ENCODE data around the gene SPEM2. TPM values are rescaled to one million over a fixed set of nuclear protein-coding genes. Genes with fewer than 3 reads are reported as not detected.

The SPEM2 gene
- total RNA-seq, 1 experiment from 2014 or later, result not detected

DNA sequence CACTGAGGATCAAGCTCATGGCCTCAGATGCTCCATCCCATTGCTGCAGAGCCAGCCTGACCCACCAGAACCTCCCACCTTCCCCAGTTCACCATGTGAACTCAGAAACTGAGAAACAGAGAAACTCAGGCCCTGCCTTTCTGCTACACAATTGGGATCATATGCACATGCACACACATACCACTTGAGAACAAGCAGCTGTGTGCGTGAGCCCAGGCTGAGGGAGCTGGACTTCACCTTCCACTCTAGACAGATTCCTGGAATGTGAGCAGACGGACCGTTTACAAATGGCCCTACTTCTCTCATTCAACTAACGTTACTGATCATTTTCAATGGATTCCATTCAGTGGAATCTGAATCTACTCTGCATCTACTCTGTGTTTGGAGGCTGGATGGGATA lies 1.7 kb upstream of the SPEM2 start:
- H3K79me2 ChIP-seq (ENCODE audit: low read length), result no peaks in the 10 kb centered on the region
- TF ChIP-seq EZH2phosphoT487 (IDR thresholded peaks at IDR 0.05; ENCODE audit: borderline replicate concordance, low read length) (no peak), EZH2 (IDR thresholded peaks at IDR 0.05; ENCODE audit: low read length, unreplicated experiment) (no peak)
- TF ChIP-seq, protein P1, sequence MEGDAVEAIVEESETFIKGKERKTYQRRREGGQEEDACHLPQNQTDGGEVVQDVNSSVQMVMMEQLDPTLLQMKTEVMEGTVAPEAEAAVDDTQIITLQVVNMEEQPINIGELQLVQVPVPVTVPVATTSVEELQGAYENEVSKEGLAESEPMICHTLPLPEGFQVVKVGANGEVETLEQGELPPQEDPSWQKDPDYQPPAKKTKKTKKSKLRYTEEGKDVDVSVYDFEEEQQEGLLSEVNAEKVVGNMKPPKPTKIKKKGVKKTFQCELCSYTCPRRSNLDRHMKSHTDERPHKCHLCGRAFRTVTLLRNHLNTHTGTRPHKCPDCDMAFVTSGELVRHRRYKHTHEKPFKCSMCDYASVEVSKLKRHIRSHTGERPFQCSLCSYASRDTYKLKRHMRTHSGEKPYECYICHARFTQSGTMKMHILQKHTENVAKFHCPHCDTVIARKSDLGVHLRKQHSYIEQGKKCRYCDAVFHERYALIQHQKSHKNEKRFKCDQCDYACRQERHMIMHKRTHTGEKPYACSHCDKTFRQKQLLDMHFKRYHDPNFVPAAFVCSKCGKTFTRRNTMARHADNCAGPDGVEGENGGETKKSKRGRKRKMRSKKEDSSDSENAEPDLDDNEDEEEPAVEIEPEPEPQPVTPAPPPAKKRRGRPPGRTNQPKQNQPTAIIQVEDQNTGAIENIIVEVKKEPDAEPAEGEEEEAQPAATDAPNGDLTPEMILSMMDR (conservative IDR thresholded peaks at IDR 0.05; ENCODE audit: low read depth, low read length), result no peak
- ChIA-PET CTCF (no interaction called here), POLR2A (ENCODE audit: unreplicated experiment) (no interaction called here)
- H3K9me2 ChIP-seq (replicated peaks; ENCODE audit: low read length), result no peaks in the 10 kb centered on the region
- H3K4me2 ChIP-seq (ENCODE audit: low read length), result no peak overlapping the region
- H3K4me1 ChIP-seq (ENCODE audit: insufficient read depth, low read length), result no peaks in the 10 kb centered on the region
- H3K9me3 ChIP-seq (ENCODE audit: low read length), result no peaks in the 10 kb centered on the region
- H3K36me3 ChIP-seq (ENCODE audit: low read depth, low read length), result no peaks in the 10 kb centered on the region
- intact Hi-C loops (cut with micrococcal nuclease), result no loop called here
- DNase-seq (no peak), ATAC-seq (no peak)
- no peak overlapping the region for H3K4me3 ChIP-seq (ENCODE audit: low read length)
- no peaks in the 10 kb centered on the region for H4K20me1 ChIP-seq (ENCODE audit: low read length)
- no peaks in the 10 kb centered on the region for H3K27me3 ChIP-seq (ENCODE audit: low read length)
- no peak overlapping the region for H2AFZ ChIP-seq (ENCODE audit: low read length)
- BruUV-seq (replicated peaks), result no TSS peak
- no peak overlapping the region for H3K9ac ChIP-seq (ENCODE audit: low read length)
- H3F3A ChIP-seq (ENCODE audit: low read length, unreplicated experiment), result no peaks in the 10 kb centered on the region
- no peak overlapping the region for H3K27ac ChIP-seq (ENCODE audit: low read length)

DNA sequence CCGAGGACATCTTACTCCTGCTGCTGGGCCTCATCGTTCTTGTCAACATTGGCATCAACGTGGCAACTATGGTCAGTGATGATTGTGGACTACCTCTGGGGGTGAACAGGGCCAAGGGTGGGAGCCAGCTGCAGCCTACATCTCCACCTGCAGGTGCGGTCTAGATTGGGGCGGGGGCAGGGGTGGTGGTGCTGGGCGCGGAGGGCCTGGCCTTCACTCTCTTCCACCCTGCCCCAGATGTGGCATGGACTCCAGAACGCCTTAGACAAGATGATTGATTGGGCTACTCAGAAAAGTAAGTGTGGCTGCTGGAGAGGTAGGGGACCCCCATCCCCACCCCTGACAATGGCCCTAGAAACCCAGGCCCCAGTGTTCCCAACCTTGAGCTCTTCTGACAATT lies 340 bp downstream of the SPEM2 start:
- TF ChIP-seq, protein P1 (conservative IDR thresholded peaks at IDR 0.05; ENCODE audit: low read depth, low read length), result no peak
- TF ChIP-seq EZH2phosphoT487 (IDR thresholded peaks at IDR 0.05; ENCODE audit: borderline replicate concordance, low read length) (no peak), EZH2 (IDR thresholded peaks at IDR 0.05; ENCODE audit: low read length, unreplicated experiment) (no peak)
- Histone ChIP-seq H3K9me2 (replicated peaks; ENCODE audit: low read length) (no peaks in the 10 kb centered on the region), H3K36me3 (ENCODE audit: low read depth, low read length) (no peaks in the 10 kb centered on the region), H3K27ac (ENCODE audit: low read length) (no peak overlapping the region), H3K27me3 (ENCODE audit: low read length) (no peaks in the 10 kb centered on the region), H3K9ac (ENCODE audit: low read length) (no peak overlapping the region), H3K4me3 (ENCODE audit: low read length) (no peak overlapping the region), H3K9me3 (ENCODE audit: low read length) (no peaks in the 10 kb centered on the region), H2AFZ (ENCODE audit: low read length) (no peak overlapping the region), H3K4me2 (ENCODE audit: low read length) (no peak overlapping the region), H3F3A (ENCODE audit: low read length, unreplicated experiment) (no peaks in the 10 kb centered on the region), H3K79me2 (ENCODE audit: low read length) (no peaks in the 10 kb centered on the region), H4K20me1 (ENCODE audit: low read length) (no peaks in the 10 kb centered on the region), H3K4me1 (ENCODE audit: insufficient read depth, low read length) (no peaks in the 10 kb centered on the region)
- intact Hi-C loops (cut with micrococcal nuclease), result no loop called here
- BruUV-seq (replicated peaks), result no TSS peak
- no peak for ATAC-seq
- POLR2A ChIA-PET (ENCODE audit: unreplicated experiment), result no interaction called here
- DNase-seq, result no peak
- CTCF ChIA-PET, result no interaction called here

DNA sequence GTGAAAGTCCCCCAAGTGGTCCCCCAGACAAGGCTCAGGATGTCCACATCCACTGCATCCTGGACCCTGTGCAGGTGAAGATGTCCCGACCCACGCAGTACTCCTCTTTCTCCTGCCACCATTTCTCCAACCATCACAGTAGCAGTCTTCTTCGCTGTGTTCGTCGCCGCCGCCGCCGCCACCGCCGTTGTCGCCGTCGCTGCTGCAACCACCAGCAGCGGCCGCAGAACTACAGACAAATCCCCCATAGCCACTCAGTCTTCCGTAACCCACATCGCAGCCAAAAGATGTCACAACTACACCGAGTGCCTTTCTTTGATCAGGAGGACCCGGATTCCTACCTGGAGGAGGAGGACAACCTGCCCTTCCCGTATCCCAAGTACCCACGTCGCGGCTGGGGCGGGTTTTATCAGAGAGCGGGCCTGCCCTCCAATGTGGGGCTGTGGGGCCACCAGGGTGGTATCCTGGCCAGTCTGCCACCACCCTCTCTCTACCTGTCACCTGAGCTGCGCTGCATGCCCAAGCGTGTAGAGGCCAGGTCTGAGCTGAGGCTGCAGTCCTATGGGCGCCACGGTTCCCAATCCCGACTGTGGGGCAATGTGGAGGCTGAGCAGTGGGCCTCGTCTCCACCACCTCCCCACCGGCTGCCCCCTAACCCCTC lies 917 bp downstream of the SPEM2 start:
- CTCF ChIA-PET, result no interaction called here
- H4K20me1 ChIP-seq (ENCODE audit: low read length), result no peaks in the 10 kb centered on the region
- no peaks in the 10 kb centered on the region for H3K36me3 ChIP-seq (ENCODE audit: low read depth, low read length)
- no peaks in the 10 kb centered on the region for H3K9me3 ChIP-seq (ENCODE audit: low read length)
- no peak for ATAC-seq
- H3K79me2 ChIP-seq (ENCODE audit: low read length), result no peaks in the 10 kb centered on the region
- DNase-seq, result no peak
- TF ChIP-seq, protein P1 (conservative IDR thresholded peaks at IDR 0.05; ENCODE audit: low read depth, low read length), result no peak
- no peak for TF ChIP-seq EZH2phosphoT487 (IDR thresholded peaks at IDR 0.05; ENCODE audit: borderline replicate concordance, low read length)
- TF ChIP-seq EZH2 (IDR thresholded peaks at IDR 0.05; ENCODE audit: low read length, unreplicated experiment), result no peak
- no peak overlapping the region for H2AFZ ChIP-seq (ENCODE audit: low read length)
- no TSS peak for BruUV-seq (replicated peaks)
- H3K4me2 ChIP-seq (ENCODE audit: low read length), result no peak overlapping the region
- no peak overlapping the region for H3K27ac ChIP-seq (ENCODE audit: low read length)
- no peak overlapping the region for H3K4me3 ChIP-seq (ENCODE audit: low read length)
- no peaks in the 10 kb centered on the region for H3K4me1 ChIP-seq (ENCODE audit: insufficient read depth, low read length)
- no peak overlapping the region for H3K9ac ChIP-seq (ENCODE audit: low read length)
- H3K9me2 ChIP-seq (replicated peaks; ENCODE audit: low read length), result no peaks in the 10 kb centered on the region
- intact Hi-C loops (cut with micrococcal nuclease), result no loop called here
- H3F3A ChIP-seq (ENCODE audit: low read length, unreplicated experiment), result no peaks in the 10 kb centered on the region
- POLR2A ChIA-PET (ENCODE audit: unreplicated experiment), result no interaction called here
- no peaks in the 10 kb centered on the region for H3K27me3 ChIP-seq (ENCODE audit: low read length)
